A673 (cell line): Measurements from ENCODE around the gene PDE11A.

Experiments
- EZH2 ChIP-seq: fragments of 200-600 bp; sonication (generic); IDR thresholded peaks from 2 replicates; pipeline ENCODE4 v1.6.1; 2017; ENCODE audit warnings: borderline replicate concordance, low read depth, mild to moderate bottlenecking, mixed read lengths, antibody characterized with exemption, low read length; ENCODE audit not compliant: poor library complexity, severe bottlenecking
- TF ChIP-seq, protein P1 (sequence below): fragments of 300-800, 200-600 bp; sonication (generic); conservative IDR thresholded peaks from 2 replicates; pipeline ENCODE4 v1.5.1; 2017; ENCODE audit warnings: low read depth, mild to moderate bottlenecking, antibody characterized with exemption, low read length, moderate library complexity, mixed read lengths

DNA sequence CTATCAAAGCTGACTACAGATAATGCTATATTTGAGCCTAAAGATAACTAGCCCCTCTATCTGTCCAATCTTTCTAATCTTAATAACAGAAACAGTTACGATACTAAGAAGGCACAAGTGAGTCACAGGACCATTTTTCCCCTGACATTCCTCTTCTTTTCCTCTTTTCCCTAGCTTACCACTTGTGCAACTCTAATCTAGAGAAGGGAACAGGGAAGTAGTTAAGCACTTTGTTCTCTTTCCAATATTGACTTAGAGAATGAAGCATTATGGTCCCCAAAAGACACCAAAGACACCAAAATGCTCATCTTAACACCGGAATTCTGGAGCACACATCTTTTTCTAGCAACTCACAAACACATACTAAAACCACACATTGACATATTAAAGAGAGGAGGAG, 1.8 kb downstream of the PDE11A start:
- TF ChIP-seq, protein P1, sequence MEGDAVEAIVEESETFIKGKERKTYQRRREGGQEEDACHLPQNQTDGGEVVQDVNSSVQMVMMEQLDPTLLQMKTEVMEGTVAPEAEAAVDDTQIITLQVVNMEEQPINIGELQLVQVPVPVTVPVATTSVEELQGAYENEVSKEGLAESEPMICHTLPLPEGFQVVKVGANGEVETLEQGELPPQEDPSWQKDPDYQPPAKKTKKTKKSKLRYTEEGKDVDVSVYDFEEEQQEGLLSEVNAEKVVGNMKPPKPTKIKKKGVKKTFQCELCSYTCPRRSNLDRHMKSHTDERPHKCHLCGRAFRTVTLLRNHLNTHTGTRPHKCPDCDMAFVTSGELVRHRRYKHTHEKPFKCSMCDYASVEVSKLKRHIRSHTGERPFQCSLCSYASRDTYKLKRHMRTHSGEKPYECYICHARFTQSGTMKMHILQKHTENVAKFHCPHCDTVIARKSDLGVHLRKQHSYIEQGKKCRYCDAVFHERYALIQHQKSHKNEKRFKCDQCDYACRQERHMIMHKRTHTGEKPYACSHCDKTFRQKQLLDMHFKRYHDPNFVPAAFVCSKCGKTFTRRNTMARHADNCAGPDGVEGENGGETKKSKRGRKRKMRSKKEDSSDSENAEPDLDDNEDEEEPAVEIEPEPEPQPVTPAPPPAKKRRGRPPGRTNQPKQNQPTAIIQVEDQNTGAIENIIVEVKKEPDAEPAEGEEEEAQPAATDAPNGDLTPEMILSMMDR, result no peak
- no peak for TF ChIP-seq EZH2
